Activated CD4-positive, alpha-beta T cell treated with anti-CD3 and anti-CD28 coated beads, Interleukin-2, amount 50 U/mL, for 16 hours (primary cell): ENCODE data around the gene SURF4.
"Not testable (repeated sequence)": the region's sequence is repeated elsewhere in the genome, so short reads cannot be mapped to it uniquely, and the experiment has no call there.

Experiments used
- DNase-seq: peaks from one replicate; pipeline ENCODE4 v3.0.0-alpha.2; 2020

The SURF4 gene

GRCh38 chr9:133331641-133332380, 44.0 kb downstream of the SURF4 start:
- DNase-seq = no peak

GRCh38 chr9:133331221-133331620, 44.6 kb downstream of the SURF4 start:
- no peak for DNase-seq

- DNase-seq = not testable (repeated sequence)
Observed at GRCh38 chr9:133329306-133330156, 46.3 kb downstream of the SURF4 start.

GRCh38 chr9:133327834-133328484, 47.9 kb downstream of the SURF4 start:
- no peak for DNase-seq

GRCh38 chr9:133327021-133327420, 48.8 kb downstream of the SURF4 start:
- not testable (repeated sequence) for DNase-seq

GRCh38 chr9:133323991-133324703, 51.7 kb downstream of the SURF4 start:
- no peak for DNase-seq

- DNase-seq = no peak
Observed at GRCh38 chr9:133323211-133323610, 52.6 kb downstream of the SURF4 start.

- no peak for DNase-seq
Observed at GRCh38 chr9:133322701-133323100, 53.2 kb downstream of the SURF4 start.

- DNase-seq = no peak
Observed at GRCh38 chr9:133321411-133321935, 54.4 kb downstream of the SURF4 start.

GRCh38 chr9:133320421-133320881, 55.4 kb downstream of the SURF4 start:
- DNase-seq = no peak

GRCh38 chr9:133317551-133317950, 58.3 kb downstream of the SURF4 start:
- DNase-seq = not testable (repeated sequence)

GRCh38 chr9:133315997-133316396, 59.9 kb downstream of the SURF4 start:
- DNase-seq = no peak
